Parathyroid adenoma (tissue), 2 donors: ENCODE results near the gene ADAMTSL2.

Source experiments
- H2AFZ ChIP-seq: fragments of 300-600 bp; sonication (generic); one replicate; pipeline ENCODE4 v1.7.0; 2017; ENCODE audit warnings: antibody characterized with exemption, mild to moderate bottlenecking
- H3K27ac ChIP-seq: fragments of 300-600 bp; sonication (generic); one replicate; pipeline ENCODE4 v1.7.0; 2017
- H3K27me3 ChIP-seq: fragments of 300-600 bp; sonication (generic); one replicate; pipeline ENCODE4 v1.7.0; 2017; ENCODE audit warnings: low read length; ENCODE audit not compliant: control insufficient read depth, insufficient read depth
- H3K36me3 ChIP-seq: fragments of 300-600 bp; sonication (generic); one replicate; pipeline ENCODE4 v1.7.0; 2017; ENCODE audit warnings: low read length; ENCODE audit not compliant: control insufficient read depth, insufficient read depth
- H3K4me1 ChIP-seq: fragments of 300-600 bp; sonication (generic); one replicate; pipeline ENCODE4 v1.7.0; 2017; ENCODE audit warnings: control low read depth
- H3K4me2 ChIP-seq: fragments of 300-600 bp; sonication (generic); one replicate; pipeline ENCODE4 v1.7.0; 2017; ENCODE audit warnings: low read length
- H3K4me3 ChIP-seq: fragments of 300-600 bp; sonication (generic); one replicate; pipeline ENCODE4 v1.7.0; 2017; ENCODE audit warnings: low read depth, low read length
- H3K79me2 ChIP-seq: fragments of 300-600 bp; sonication (generic); one replicate; pipeline ENCODE4 v1.7.0; 2017; ENCODE audit warnings: control low read depth
- H3K9ac ChIP-seq: fragments of 300-600 bp; sonication (generic); one replicate; pipeline ENCODE4 v1.7.0; 2017; ENCODE audit warnings: mild to moderate bottlenecking
- H3K9me3 ChIP-seq: fragments of 300-600 bp; sonication (generic); one replicate; pipeline ENCODE4 v1.7.0; 2017; ENCODE audit warnings: low read length; ENCODE audit not compliant: control insufficient read depth
- CTCF ChIP-seq: fragments of 300-600 bp; sonication (generic); IDR thresholded peaks from one replicate; pipeline ENCODE4 v1.7.0; 2017; ENCODE audit warnings: antibody characterized with exemption, mild to moderate bottlenecking
- donor health status: primary hyperparathyroidism.

ADAMTSL2 gene

GRCh38 chr9:133621725-133622267 is 87.3 kb downstream of the ADAMTSL2 start:
- H3K9ac ChIP-seq, result no peak overlapping the region
- no peak for TF ChIP-seq CTCF
- H3K27me3 ChIP-seq, result no peaks in the 10 kb centered on the region
- H3K79me2 ChIP-seq, result no peaks in the 10 kb centered on the region
- no peak overlapping the region for H3K4me2 ChIP-seq
- H3K9me3 ChIP-seq, result no peaks in the 10 kb centered on the region
- no peaks in the 10 kb centered on the region for H3K36me3 ChIP-seq
- no peak overlapping the region for H3K27ac ChIP-seq
- no peak overlapping the region for H3K4me3 ChIP-seq
- H2AFZ ChIP-seq, result no peak overlapping the region
- H3K4me1 ChIP-seq, result no peaks in the 10 kb centered on the region

GRCh38 chr9:133622555-133622954 is 88.1 kb downstream of the ADAMTSL2 start:
- H3K4me3 ChIP-seq, result no peak overlapping the region
- no peaks in the 10 kb centered on the region for H3K36me3 ChIP-seq

More at GRCh38 chr9:133622555-133622954, 88.1 kb downstream of the ADAMTSL2 start:
- Histone ChIP-seq H3K79me2 (no peaks in the 10 kb centered on the region), H3K9ac (no peak overlapping the region), H3K27ac (no peak overlapping the region), H3K4me2 (no peak overlapping the region), H2AFZ (no peak overlapping the region), H3K9me3 (no peaks in the 10 kb centered on the region), H3K27me3 (no peaks in the 10 kb centered on the region), H3K4me1 (no peaks in the 10 kb centered on the region)
- no peak for TF ChIP-seq CTCF
